Hematopoietic multipotent progenitor cell treated with erythropoietin and hydrocortisone succinate and interleukin-3 and kit ligand, for 6 days (in vitro differentiated cells): ENCODE data around the gene PDCD4.

Source experiments
- DNase-seq: peaks from one replicate; pipeline ENCODE4 v3.0.0-alpha.2; 2015

Gene PDCD4

GRCh38 chr10:110843031-110843430 lies 28.7 kb upstream of the PDCD4 start:
- no peak for DNase-seq

- no peak for DNase-seq
These were observed 27.7 kb upstream of the PDCD4 start for GRCh38 chr10:110843796-110844616.

- no peak for DNase-seq
These were observed 27.2 kb upstream of the PDCD4 start for GRCh38 chr10:110844617-110844881.

- DNase-seq = no peak
These were observed 26.5 kb upstream of the PDCD4 start for GRCh38 chr10:110845192-110845755.

- no peak for DNase-seq
These were observed 25.7 kb upstream of the PDCD4 start for GRCh38 chr10:110845756-110846620.

GRCh38 chr10:110847374-110847773 lies 24.4 kb upstream of the PDCD4 start:
- no peak for DNase-seq

- no peak for DNase-seq
These were observed 23.6 kb upstream of the PDCD4 start for GRCh38 chr10:110848106-110848505.

- DNase-seq = no peak
These were observed 21.6 kb upstream of the PDCD4 start for GRCh38 chr10:110850099-110850498.

GRCh38 chr10:110851020-110851612 lies 20.6 kb upstream of the PDCD4 start:
- DNase-seq = peak; percentile 86

GRCh38 chr10:110852255-110852896 lies 19.4 kb upstream of the PDCD4 start:
- no peak for DNase-seq

- no peak for DNase-seq
These were observed 18.8 kb upstream of the PDCD4 start for GRCh38 chr10:110852947-110853346.

GRCh38 chr10:110853921-110854605 lies 17.7 kb upstream of the PDCD4 start:
- no peak for DNase-seq

GRCh38 chr10:110857265-110858171 lies 14.2 kb upstream of the PDCD4 start:
- DNase-seq = peak; percentile 89

GRCh38 chr10:110858297-110858934 lies 13.3 kb upstream of the PDCD4 start:
- DNase-seq = peak; percentile 96

GRCh38 chr10:110859206-110859972 lies 12.3 kb upstream of the PDCD4 start:
- peak; percentile 42 for DNase-seq

GRCh38 chr10:110859973-110860376 lies 11.8 kb upstream of the PDCD4 start:
- peak; percentile 73 for DNase-seq

- DNase-seq = no peak
These were observed 11.0 kb upstream of the PDCD4 start for GRCh38 chr10:110860576-110861241.

GRCh38 chr10:110861476-110861875 lies 10.3 kb upstream of the PDCD4 start:
- no peak for DNase-seq

GRCh38 chr10:110861930-110862649 lies 9.6 kb upstream of the PDCD4 start:
- no peak for DNase-seq
